GM21515 (cell line): ENCODE measurements around the gene SEC16B.

Experiments used
- ATAC-seq: cut with Tn5 transposase; IDR thresholded peaks from one replicate; pipeline ENCODE4 v1.9.1; 2021; ENCODE audit not compliant: unreplicated experiment

The SEC16B gene

DNA sequence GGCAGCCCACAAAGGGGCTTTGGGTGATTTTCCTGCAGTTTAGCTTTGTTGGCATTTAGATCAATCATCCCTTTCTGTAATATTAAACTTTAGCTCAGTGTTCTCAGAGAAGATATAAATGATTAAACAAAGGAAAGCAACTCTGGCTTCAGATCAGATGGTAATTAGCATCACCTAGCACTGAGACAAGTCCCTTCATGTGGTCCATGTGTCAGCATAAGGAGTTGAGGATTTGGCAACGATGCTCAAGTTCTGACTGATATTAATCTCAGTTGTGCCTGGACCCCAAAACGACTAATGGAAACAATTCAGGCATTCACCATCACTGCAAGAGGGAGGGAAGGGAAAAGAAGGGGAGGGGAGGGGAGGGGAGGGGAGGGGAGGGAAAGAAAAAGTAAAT, 60.4 kb downstream of the SEC16B start:
- ATAC-seq: no peak

DNA sequence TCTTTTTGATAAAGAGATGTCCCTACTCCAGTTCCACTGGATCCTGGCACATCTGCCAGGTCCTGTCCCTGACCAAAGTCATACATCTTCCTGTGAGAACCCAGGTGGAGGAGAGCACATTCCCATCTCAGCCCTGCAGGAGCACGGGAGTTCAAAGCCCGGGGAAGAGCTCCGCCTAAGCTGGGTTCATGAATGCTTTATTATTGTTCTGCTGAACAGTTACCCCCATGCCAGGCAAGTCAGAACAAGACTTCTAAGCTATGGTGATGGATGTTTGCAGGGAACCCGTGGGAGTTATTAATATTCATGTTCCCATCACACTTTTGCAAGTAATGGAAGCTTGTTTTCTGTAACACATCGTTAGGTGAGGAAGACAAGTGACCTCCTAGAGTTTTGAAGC, 62.9 kb downstream of the SEC16B start:
- ATAC-seq: no peak

- ATAC-seq: no peak
These were observed 64.2 kb downstream of the SEC16B start for GRCh38 chr1:177905686-177906085.

DNA sequence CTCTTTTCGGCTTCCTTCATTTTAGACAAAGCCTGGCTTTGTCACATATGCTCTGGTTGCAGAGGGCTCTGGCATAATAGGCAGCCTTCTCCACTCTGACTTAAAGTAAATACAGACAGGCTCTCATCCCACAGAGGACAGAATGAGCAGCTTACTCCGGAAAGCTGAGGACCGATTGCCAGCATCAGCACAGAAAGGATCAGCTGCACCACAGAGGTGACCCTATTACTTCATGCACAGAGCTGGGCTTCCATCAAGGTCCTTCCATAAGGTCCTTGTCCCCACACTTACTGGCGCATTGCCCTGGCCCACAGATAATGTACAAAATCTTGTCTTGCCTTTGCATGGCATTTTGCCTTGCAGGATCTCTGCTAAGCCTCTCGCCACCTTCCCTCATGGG, 67.6 kb downstream of the SEC16B start:
- ATAC-seq: no peak

GRCh38 chr1:177897998-177898654, 71.7 kb downstream of the SEC16B start:
- ATAC-seq: no peak

GRCh38 chr1:177897281-177897997, 72.4 kb downstream of the SEC16B start:
- ATAC-seq: no peak
